ENCODE measurements around the gene DGKI. TPM values are rescaled to one million over a fixed set of nuclear protein-coding genes. Genes with fewer than 3 reads are reported as not detected.

Gene DGKI
- total and polyA plus RNA-seq, 2 experiments from 2014 or later, result 0.16 to 1.0 TPM

- Mint-ChIP-seq H3K4me1 (peaks cover 9% of the 10 kb centered on the region; the same call in 2 of the 3 replicates), H3K27ac (no peak overlapping the region), H3K9me3 (no peaks in the 10 kb centered on the region), H3K27me3 (ENCODE audit: insufficient read depth, low read depth, poor library complexity) (peaks cover 2% of the 10 kb centered on the region), H3K36me3 (ENCODE audit: low read depth) (no peaks in the 10 kb centered on the region), H3K4me3 (no peak overlapping the region)
- H3K27me3 ChIP-seq (ENCODE audit: insufficient read depth), result no peaks in the 10 kb centered on the region
- no peak overlapping the region for H3K4me3 ChIP-seq
- no peaks in the 10 kb centered on the region for H3F3A ChIP-seq (replicated peaks; ENCODE audit: low read depth)
- no peaks in the 10 kb centered on the region for H3K9me2 ChIP-seq (ENCODE audit: insufficient read depth)
- H3K79me2 ChIP-seq (replicated peaks; ENCODE audit: insufficient read depth), result no peaks in the 10 kb centered on the region
- no peak overlapping the region for H3K4me2 ChIP-seq
- DNase-seq (ENCODE audit: low spot score), result no peak
- peaks cover 9% of the 10 kb centered on the region; the same call in 1 of the 2 replicates for H3K4me1 ChIP-seq (ENCODE audit: insufficient read depth)
- H2AFZ ChIP-seq, result no peak overlapping the region
- H3K27ac ChIP-seq (ENCODE audit: low read depth), result no peak overlapping the region
- no peaks in the 10 kb centered on the region for H3K36me3 ChIP-seq (ENCODE audit: insufficient read depth)
- ATAC-seq, result no peak
- no peaks in the 10 kb centered on the region for H4K20me1 ChIP-seq (replicated peaks; ENCODE audit: insufficient read depth)
- no peak for TF ChIP-seq POLR2AphosphoS5 (IDR thresholded peaks at IDR 0.05; ENCODE audit: low read depth)
- no peak for TF ChIP-seq ZNF331 (CRISPR knock-in tag; IDR thresholded peaks at IDR 0.05; ENCODE audit: low read depth)
- TF ChIP-seq ETS1 (IDR thresholded peaks at IDR 0.05), result no peak
- no peak for TF ChIP-seq NANOG (IDR thresholded peaks at IDR 0.05; ENCODE audit: borderline replicate concordance)
- TF ChIP-seq ZNF462 (CRISPR knock-in tag; IDR thresholded peaks at IDR 0.05), result no peak
- TF ChIP-seq, protein P1, sequence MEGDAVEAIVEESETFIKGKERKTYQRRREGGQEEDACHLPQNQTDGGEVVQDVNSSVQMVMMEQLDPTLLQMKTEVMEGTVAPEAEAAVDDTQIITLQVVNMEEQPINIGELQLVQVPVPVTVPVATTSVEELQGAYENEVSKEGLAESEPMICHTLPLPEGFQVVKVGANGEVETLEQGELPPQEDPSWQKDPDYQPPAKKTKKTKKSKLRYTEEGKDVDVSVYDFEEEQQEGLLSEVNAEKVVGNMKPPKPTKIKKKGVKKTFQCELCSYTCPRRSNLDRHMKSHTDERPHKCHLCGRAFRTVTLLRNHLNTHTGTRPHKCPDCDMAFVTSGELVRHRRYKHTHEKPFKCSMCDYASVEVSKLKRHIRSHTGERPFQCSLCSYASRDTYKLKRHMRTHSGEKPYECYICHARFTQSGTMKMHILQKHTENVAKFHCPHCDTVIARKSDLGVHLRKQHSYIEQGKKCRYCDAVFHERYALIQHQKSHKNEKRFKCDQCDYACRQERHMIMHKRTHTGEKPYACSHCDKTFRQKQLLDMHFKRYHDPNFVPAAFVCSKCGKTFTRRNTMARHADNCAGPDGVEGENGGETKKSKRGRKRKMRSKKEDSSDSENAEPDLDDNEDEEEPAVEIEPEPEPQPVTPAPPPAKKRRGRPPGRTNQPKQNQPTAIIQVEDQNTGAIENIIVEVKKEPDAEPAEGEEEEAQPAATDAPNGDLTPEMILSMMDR (conservative IDR thresholded peaks at IDR 0.05; ENCODE audit: low read depth in 2 of 2), result no peak
- no peak for TF ChIP-seq EZH2 (IDR thresholded peaks at IDR 0.05; ENCODE audit: low read depth, unreplicated experiment)
- TF ChIP-seq JUNB (IDR thresholded peaks at IDR 0.05; ENCODE audit: unreplicated experiment), result no peak
- no peak for TF ChIP-seq EZH2phosphoT487 (IDR thresholded peaks at IDR 0.05; ENCODE audit: unreplicated experiment)
- TF ChIP-seq ZNF114 (CRISPR knock-in tag; IDR thresholded peaks at IDR 0.05), result no peak
- TF ChIP-seq, protein P2, sequence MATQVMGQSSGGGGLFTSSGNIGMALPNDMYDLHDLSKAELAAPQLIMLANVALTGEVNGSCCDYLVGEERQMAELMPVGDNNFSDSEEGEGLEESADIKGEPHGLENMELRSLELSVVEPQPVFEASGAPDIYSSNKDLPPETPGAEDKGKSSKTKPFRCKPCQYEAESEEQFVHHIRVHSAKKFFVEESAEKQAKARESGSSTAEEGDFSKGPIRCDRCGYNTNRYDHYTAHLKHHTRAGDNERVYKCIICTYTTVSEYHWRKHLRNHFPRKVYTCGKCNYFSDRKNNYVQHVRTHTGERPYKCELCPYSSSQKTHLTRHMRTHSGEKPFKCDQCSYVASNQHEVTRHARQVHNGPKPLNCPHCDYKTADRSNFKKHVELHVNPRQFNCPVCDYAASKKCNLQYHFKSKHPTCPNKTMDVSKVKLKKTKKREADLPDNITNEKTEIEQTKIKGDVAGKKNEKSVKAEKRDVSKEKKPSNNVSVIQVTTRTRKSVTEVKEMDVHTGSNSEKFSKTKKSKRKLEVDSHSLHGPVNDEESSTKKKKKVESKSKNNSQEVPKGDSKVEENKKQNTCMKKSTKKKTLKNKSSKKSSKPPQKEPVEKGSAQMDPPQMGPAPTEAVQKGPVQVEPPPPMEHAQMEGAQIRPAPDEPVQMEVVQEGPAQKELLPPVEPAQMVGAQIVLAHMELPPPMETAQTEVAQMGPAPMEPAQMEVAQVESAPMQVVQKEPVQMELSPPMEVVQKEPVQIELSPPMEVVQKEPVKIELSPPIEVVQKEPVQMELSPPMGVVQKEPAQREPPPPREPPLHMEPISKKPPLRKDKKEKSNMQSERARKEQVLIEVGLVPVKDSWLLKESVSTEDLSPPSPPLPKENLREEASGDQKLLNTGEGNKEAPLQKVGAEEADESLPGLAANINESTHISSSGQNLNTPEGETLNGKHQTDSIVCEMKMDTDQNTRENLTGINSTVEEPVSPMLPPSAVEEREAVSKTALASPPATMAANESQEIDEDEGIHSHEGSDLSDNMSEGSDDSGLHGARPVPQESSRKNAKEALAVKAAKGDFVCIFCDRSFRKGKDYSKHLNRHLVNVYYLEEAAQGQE (IDR thresholded peaks at IDR 0.05; ENCODE audit: unreplicated experiment), result no peak
- no peak for TF ChIP-seq CREB1 (CRISPR knock-in tag; IDR thresholded peaks at IDR 0.05; ENCODE audit: low read depth)
- no peak for TF ChIP-seq STAT1 (IDR thresholded peaks at IDR 0.05; ENCODE audit: unreplicated experiment)
Observed at GRCh38 chr7:137396051-137396450, 450.7 kb downstream of the DGKI start.

Data from GM23338 (cell line).